ENCODE results near the gene HIKESHI.

- TF ChIP-seq POLR2A (IDR thresholded peaks at IDR 0.05) (no peak), CTCF (IDR thresholded peaks at IDR 0.05 in 4 of 5, conservative IDR thresholded peaks at IDR 0.05 in 1 of 5) (no peak)
These were observed 67.6 kb downstream of the HIKESHI start for GRCh38 chr11:86369668-86370067.

Data from gastrocnemius medialis (tissue), 4 donors.